H9 (cell line): ENCODE measurements around the gene FAM20A. TPM values are rescaled to one million over a fixed set of nuclear protein-coding genes. Genes with fewer than 3 reads are reported as not detected.

Experiments
- DNase-seq: peaks from one replicate; pipeline ENCODE4 v3.0.0-alpha.2; 2017
- H2AFZ ChIP-seq: one replicate; pipeline ENCODE4 v1.6.1; 2013; ENCODE audit warnings: mild to moderate bottlenecking, low read length, control low read depth, moderate library complexity
- H2AK5ac ChIP-seq: 2 replicates; pipeline ENCODE4 v1.6.1; 2013; ENCODE audit warnings: low read length, control low read depth, mixed read lengths; ENCODE audit not compliant: insufficient read length
- H2BK120ac ChIP-seq: one replicate; pipeline ENCODE4 v1.6.1; 2013; ENCODE audit warnings: low read depth, mild to moderate bottlenecking, low read length, control low read depth, inconsistent platforms; ENCODE audit not compliant: poor library complexity, severe bottlenecking
- H2BK12ac ChIP-seq: 2 replicates; pipeline ENCODE4 v1.6.1; 2013; ENCODE audit warnings: low read length, control low read depth, mixed read lengths, low read depth; ENCODE audit not compliant: insufficient read length
- H2BK15ac ChIP-seq: 2 replicates; pipeline ENCODE4 v1.6.1; 2013; ENCODE audit warnings: low read depth, low read length, control low read depth
- H2BK20ac ChIP-seq: one replicate; pipeline ENCODE4 v1.6.1; 2013; ENCODE audit warnings: low read depth, mild to moderate bottlenecking, low read length, control low read depth, inconsistent platforms; ENCODE audit not compliant: poor library complexity, severe bottlenecking
- H2BK5ac ChIP-seq: 2 replicates; pipeline ENCODE4 v1.6.1; 2013; ENCODE audit warnings: low read length, control low read depth, mixed read lengths; ENCODE audit not compliant: insufficient read length
- H3K14ac ChIP-seq: 2 replicates; pipeline ENCODE4 v1.6.1; 2013; ENCODE audit warnings: low read length, control low read depth; ENCODE audit not compliant: insufficient read depth
- H3K18ac ChIP-seq: 2 replicates; pipeline ENCODE4 v1.6.1; 2013; ENCODE audit warnings: low read depth, mild to moderate bottlenecking, mixed read lengths, low read length, control low read depth; ENCODE audit not compliant: insufficient read length
- H3K23ac ChIP-seq: 2 replicates; pipeline ENCODE4 v1.6.1; 2013; ENCODE audit warnings: low read length, control low read depth, mixed read lengths, low read depth; ENCODE audit not compliant: insufficient read length
- H3K23me2 ChIP-seq: 2 replicates; pipeline ENCODE4 v1.6.1; 2013; ENCODE audit warnings: low read depth, mild to moderate bottlenecking, mixed read lengths, low read length, control low read depth; ENCODE audit not compliant: insufficient read length, poor library complexity, severe bottlenecking
- H3K27ac ChIP-seq: 2 replicates; pipeline ENCODE4 v1.5.1; 2013; ENCODE audit warnings: low read length, control low read depth, mixed read lengths, low read depth; ENCODE audit not compliant: insufficient read length
- H3K27me3 ChIP-seq: 2 replicates; pipeline ENCODE4 v1.6.1; 2013; ENCODE audit warnings: low read length, control low read depth, inconsistent platforms; ENCODE audit not compliant: insufficient read depth
- H3K4ac ChIP-seq: 2 replicates; pipeline ENCODE4 v1.6.1; 2013; ENCODE audit warnings: low read depth, mild to moderate bottlenecking, control low read depth, inconsistent platforms, low read length, moderate library complexity
- H3K4me1 ChIP-seq: 2 replicates; pipeline ENCODE4 v1.6.1; 2013; ENCODE audit warnings: low read length, control low read depth, inconsistent platforms; ENCODE audit not compliant: insufficient read depth
- H3K4me2 ChIP-seq: 2 replicates; pipeline ENCODE4 v1.6.1; 2013; ENCODE audit warnings: low read length, control low read depth, mixed read lengths; ENCODE audit not compliant: insufficient read length, insufficient read depth
- H3K56ac ChIP-seq: 2 replicates; pipeline ENCODE4 v1.6.1; 2013; ENCODE audit warnings: low read depth, mild to moderate bottlenecking, mixed read lengths, low read length, control low read depth; ENCODE audit not compliant: insufficient read length
- H3K79me1 ChIP-seq: 2 replicates; pipeline ENCODE4 v1.6.1; 2013; ENCODE audit warnings: low read depth, mild to moderate bottlenecking, moderate library complexity, low read length, control low read depth, inconsistent platforms; ENCODE audit not compliant: insufficient read depth, poor library complexity, severe bottlenecking
- H3K79me2 ChIP-seq: 2 replicates; pipeline ENCODE4 v1.6.1; 2013; ENCODE audit warnings: low read length, control low read depth, inconsistent platforms; ENCODE audit not compliant: insufficient read depth
- H3K9ac ChIP-seq: 2 replicates; pipeline ENCODE4 v1.6.1; 2013; ENCODE audit warnings: low read length, control low read depth, mixed read lengths; ENCODE audit not compliant: insufficient read length; ENCODE audit errors: extremely low read depth
- H3K9me3 ChIP-seq: one replicate; pipeline ENCODE4 v1.6.1; 2013; ENCODE audit warnings: low read depth, low read length, inconsistent platforms; ENCODE audit not compliant: control insufficient read depth
- H3T11ph ChIP-seq: one replicate; pipeline ENCODE4 v1.6.1; 2013; ENCODE audit warnings: mild to moderate bottlenecking, low read length, control low read depth, inconsistent platforms
- H4K20me1 ChIP-seq: one replicate; pipeline ENCODE4 v1.6.1; 2013; ENCODE audit not compliant: control insufficient read depth, insufficient read length, insufficient read depth
- H4K5ac ChIP-seq: 2 replicates; pipeline ENCODE4 v1.6.1; 2013; ENCODE audit warnings: low read depth, mild to moderate bottlenecking, mixed read lengths, low read length, control low read depth; ENCODE audit not compliant: insufficient read length
- H4K8ac ChIP-seq: replicated peaks from 2 replicates; pipeline ENCODE4 v1.6.1; 2013; ENCODE audit warnings: low read length, control low read depth, mixed read lengths, low read depth; ENCODE audit not compliant: insufficient read length
- H4K91ac ChIP-seq: 2 replicates; pipeline ENCODE4 v1.6.1; 2013; ENCODE audit warnings: low read depth, mild to moderate bottlenecking, moderate library complexity, mixed read lengths, low read length, control low read depth; ENCODE audit not compliant: insufficient read length
- H3K27ac Mint-ChIP-seq, 3 experiments: 2 replicates in 2 of 3; 3 replicates in 1 of 3; pipeline ENCODE4 v1.8.0; 2020 to 2021; ENCODE audit warnings: mixed read lengths in 3 of 3, mild to moderate bottlenecking in 1 of 3, moderate library complexity in 1 of 3
- H3K27me3 Mint-ChIP-seq: 2 replicates; pipeline ENCODE4 v1.8.0; 2021; ENCODE audit warnings: low read depth, mild to moderate bottlenecking, moderate library complexity, mixed read lengths
- H3K36me3 Mint-ChIP-seq, 3 experiments: 2 replicates in 2 of 3; 3 replicates in 1 of 3; pipeline ENCODE4 v1.8.0; 2020 to 2021; ENCODE audit warnings: low read depth in 3 of 3, mixed read lengths in 3 of 3; ENCODE audit not compliant: insufficient read depth in 1 of 3
- H3K4me1 Mint-ChIP-seq, 2 experiments: 2 replicates each; pipeline ENCODE4 v1.8.0; 2020; ENCODE audit warnings: mixed read lengths in 2 of 2
- H3K4me3 Mint-ChIP-seq, 2 experiments: 2 replicates in 1 of 2; 3 replicates in 1 of 2; pipeline ENCODE4 v1.8.0; 2020 to 2021; ENCODE audit warnings: mild to moderate bottlenecking in 2 of 2, mixed read lengths in 2 of 2, moderate library complexity in 1 of 2
- H3K9me3 Mint-ChIP-seq, 2 experiments: 2 replicates in 1 of 2; 3 replicates in 1 of 2; pipeline ENCODE4 v1.8.0; 2020; ENCODE audit warnings: mild to moderate bottlenecking in 2 of 2, mixed read lengths in 2 of 2, moderate library complexity in 1 of 2
- WGBS: extraction: QIAGEN DNeasy Blood & Tissue Kit; methylation state at CpG from one replicate; pipeline ENCODE4 v1.1.7; 2013; ENCODE audit warnings: missing lambda C conversion rate, low lambda C conversion rate, mixed read lengths; ENCODE audit not compliant: insufficient read length; ENCODE audit errors: extremely low coverage; 5-methylcytosine and 5-hydroxymethylcytosine counted together
- total RNA-seq: library from RNA; stranded (reverse); gene quantifications from 2 replicates; pipeline ENCODE4 v1.2.1, GENCODE V29; 2021
- TF ChIP-seq, protein P1 (sequence below): fragments of 200-600 bp; sonication (generic); conservative IDR thresholded peaks from 3 replicates; pipeline ENCODE4 v1.8.0; 2021; ENCODE audit warnings: antibody characterized with exemption, mild to moderate bottlenecking

FAM20A gene
- total RNA-seq, 1 experiment from 2014 or later: 34.4 TPM

DNA sequence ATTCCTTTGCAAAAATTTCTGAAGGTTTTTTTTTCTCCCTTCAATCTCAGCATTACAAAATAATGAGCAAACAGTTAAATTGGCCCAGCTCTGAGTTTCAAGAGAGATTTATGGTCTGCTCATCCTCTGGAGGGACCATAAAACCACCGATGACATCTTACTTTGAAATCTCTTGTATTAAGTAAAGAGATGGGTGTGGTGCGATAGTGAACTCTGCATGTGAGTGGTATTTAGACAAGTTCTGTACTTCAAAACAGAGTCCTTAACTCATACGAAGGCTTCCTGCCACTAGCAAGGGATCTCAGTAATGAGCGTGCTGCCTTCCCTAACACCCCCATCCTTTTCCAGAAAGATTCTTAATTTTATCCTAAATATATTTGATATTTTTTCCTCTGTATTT is 2.1 kb downstream of the FAM20A start:
- H3K27me3 Mint-ChIP-seq: peaks cover 29% of the 10 kb centered on the region

More for the DNA sequence above, 2.1 kb downstream of the FAM20A start:
- DNase-seq: no peak
- peaks cover 0 to 48% (median 27%) of the 10 kb centered on the region in 3 experiments; a peak in 6 of 7 replicates for H3K36me3 Mint-ChIP-seq
- H2BK5ac ChIP-seq: no peak overlapping the region
- TF ChIP-seq, protein P1, sequence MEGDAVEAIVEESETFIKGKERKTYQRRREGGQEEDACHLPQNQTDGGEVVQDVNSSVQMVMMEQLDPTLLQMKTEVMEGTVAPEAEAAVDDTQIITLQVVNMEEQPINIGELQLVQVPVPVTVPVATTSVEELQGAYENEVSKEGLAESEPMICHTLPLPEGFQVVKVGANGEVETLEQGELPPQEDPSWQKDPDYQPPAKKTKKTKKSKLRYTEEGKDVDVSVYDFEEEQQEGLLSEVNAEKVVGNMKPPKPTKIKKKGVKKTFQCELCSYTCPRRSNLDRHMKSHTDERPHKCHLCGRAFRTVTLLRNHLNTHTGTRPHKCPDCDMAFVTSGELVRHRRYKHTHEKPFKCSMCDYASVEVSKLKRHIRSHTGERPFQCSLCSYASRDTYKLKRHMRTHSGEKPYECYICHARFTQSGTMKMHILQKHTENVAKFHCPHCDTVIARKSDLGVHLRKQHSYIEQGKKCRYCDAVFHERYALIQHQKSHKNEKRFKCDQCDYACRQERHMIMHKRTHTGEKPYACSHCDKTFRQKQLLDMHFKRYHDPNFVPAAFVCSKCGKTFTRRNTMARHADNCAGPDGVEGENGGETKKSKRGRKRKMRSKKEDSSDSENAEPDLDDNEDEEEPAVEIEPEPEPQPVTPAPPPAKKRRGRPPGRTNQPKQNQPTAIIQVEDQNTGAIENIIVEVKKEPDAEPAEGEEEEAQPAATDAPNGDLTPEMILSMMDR: no peak
- H4K5ac ChIP-seq: no peak overlapping the region
- peaks cover 10% of the 10 kb centered on the region; the same call in 1 of the 2 replicates for H3K27me3 ChIP-seq
- H3K56ac ChIP-seq: no peak overlapping the region
- H3K4me1 Mint-ChIP-seq: peaks cover 43 to 58% of the 10 kb centered on the region in 2 experiments
- no peak overlapping the region for H2BK120ac ChIP-seq
- peaks cover 7% of the 10 kb centered on the region for H3K23me2 ChIP-seq
- H4K20me1 ChIP-seq: no peaks in the 10 kb centered on the region
- no peak overlapping the region for H2BK20ac ChIP-seq
- no peak overlapping the region for H3K4ac ChIP-seq
- no peak overlapping the region for H3K14ac ChIP-seq
- H3K4me3 Mint-ChIP-seq: peak overlapping the region; percentile 41 to 94; a peak in 3 of 5 replicates
- no CpG with 5 or more reads among the region's 4 CpGs for WGBS
- no peak overlapping the region for H2AFZ ChIP-seq
- no peak overlapping the region for H3K27ac ChIP-seq
- no peak overlapping the region for H3K23ac ChIP-seq
- peaks cover 5% of the 10 kb centered on the region; the same call in 1 of the 2 replicates for H3K4me1 ChIP-seq
- no peak overlapping the region for H2BK12ac ChIP-seq
- no peaks in the 10 kb centered on the region for H3K9me3 ChIP-seq
- H2AK5ac ChIP-seq: no peak overlapping the region
- H4K8ac ChIP-seq: no peak overlapping the region
- no peaks in the 10 kb centered on the region for H3K79me1 ChIP-seq
- H3T11ph ChIP-seq: no peak overlapping the region
- peak overlapping the region; percentile 37 for H3K4me2 ChIP-seq
- no peak overlapping the region for H3K27ac Mint-ChIP-seq
- H3K18ac ChIP-seq: no peak overlapping the region
- H2BK15ac ChIP-seq: no peak overlapping the region
- H3K9ac ChIP-seq: no peak overlapping the region
- 0 out of 2 replicates have a peak, but pooled peaks cover 1% of the 10 kb centered on the region for H3K79me2 ChIP-seq
- no peaks in the 10 kb centered on the region; a peak in 1 of 5 replicates for H3K9me3 Mint-ChIP-seq
- H4K91ac ChIP-seq: no peak overlapping the region
